Inferior parietal cortex (tissue), 1 donor: ENCODE data around the gene SLC41A1.

ENCODE experiments used
- DNase-seq: peaks from one replicate; pipeline ENCODE4 v3.0.0-alpha.2; 2016; ENCODE audit errors: extremely low spot score

Gene SLC41A1

DNA sequence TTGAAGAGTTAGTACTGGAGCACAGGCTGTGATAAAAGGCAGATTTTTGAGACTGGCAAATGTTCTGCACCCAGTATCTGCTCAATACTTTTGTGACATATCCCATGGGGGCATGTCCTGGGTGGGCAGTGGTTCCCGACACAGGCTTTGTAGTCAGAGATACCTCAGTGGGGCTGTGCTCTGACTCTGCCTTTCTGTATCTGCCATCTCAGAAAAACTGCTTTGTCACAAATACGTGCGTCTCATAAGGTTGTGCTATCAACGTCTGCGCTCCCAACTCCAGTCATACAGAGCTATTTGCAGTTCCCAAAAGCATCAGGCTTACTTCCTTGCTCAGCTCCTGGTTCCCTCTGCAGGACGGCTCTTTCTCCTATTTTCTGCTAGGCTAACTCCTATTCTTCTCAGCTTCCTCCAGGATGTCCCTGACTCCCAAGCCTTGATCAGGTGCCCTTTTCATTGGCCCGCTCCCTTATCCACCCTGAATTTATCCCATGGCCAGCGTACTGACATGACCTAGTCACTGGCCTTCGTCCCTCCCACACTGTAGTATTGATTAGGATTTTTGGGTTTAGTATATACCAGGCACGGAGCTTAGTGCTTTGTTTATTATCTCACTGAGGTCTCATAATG lies 25.6 kb downstream of the SLC41A1 start:
- no peak for DNase-seq

DNA sequence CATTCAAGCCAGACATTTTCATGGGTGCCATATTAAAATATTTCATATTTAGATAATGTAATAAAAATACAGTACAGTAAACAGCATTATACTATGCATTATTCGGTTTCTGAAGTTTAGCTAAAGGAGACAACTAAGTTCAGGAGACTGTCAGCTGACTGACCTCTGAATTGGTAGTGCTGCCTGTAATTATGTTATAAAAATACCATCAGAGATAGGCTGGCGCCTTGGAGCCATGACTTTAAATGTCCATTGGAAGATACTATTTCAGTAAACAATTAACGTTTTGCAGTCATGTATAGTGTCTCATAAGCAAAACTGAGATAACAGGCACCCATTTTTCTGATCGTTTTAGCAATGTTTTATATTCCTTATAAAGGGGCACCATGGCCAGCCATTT lies 26.4 kb downstream of the SLC41A1 start:
- no peak for DNase-seq

GRCh38 chr1:205785446-205785845 lies 27.6 kb downstream of the SLC41A1 start:
- no peak for DNase-seq

GRCh38 chr1:205783904-205784303 lies 29.1 kb downstream of the SLC41A1 start:
- DNase-seq, result no peak

GRCh38 chr1:205783433-205783795 lies 29.6 kb downstream of the SLC41A1 start:
- DNase-seq, result no peak

DNA sequence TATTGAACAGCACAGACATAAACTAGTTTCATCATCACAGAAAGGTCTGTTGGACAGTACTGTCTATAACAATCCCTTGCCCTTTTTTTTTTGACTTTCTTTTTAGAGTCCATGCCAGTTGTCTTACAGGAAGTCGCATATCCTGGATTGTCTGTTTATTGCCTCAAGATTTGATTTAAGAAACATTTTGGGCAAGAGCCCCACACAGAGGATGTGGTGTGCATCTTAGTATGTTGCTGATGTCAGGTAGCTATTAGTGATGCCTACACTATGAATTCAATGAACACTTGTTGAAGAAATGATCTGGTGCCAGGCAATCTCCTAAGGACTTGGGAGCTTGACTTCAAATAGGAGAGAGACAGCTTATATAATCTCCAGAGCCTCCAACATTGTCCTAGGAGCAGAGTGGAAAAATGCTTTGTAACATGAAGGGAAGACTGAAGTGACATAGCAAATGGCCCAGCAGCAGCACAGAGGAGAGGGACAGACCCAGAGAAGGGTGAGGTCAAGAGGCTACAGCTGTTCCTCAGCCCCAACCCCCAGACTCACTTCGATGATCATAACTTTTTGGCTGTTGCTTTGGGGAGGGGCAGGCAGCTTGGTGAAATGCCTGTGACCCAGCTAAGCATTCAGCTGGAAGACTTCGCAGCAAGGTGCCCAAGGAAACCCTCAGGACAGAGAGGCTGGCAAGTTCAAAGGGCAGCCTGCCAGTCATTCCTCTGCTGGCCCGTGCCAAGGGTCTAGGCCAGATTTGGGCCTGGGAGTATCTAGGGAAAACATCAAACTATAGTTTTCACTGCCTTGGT lies 30.2 kb downstream of the SLC41A1 start:
- DNase-seq, result no peak

GRCh38 chr1:205780335-205780734 lies 32.7 kb downstream of the SLC41A1 start:
- no peak for DNase-seq

DNA sequence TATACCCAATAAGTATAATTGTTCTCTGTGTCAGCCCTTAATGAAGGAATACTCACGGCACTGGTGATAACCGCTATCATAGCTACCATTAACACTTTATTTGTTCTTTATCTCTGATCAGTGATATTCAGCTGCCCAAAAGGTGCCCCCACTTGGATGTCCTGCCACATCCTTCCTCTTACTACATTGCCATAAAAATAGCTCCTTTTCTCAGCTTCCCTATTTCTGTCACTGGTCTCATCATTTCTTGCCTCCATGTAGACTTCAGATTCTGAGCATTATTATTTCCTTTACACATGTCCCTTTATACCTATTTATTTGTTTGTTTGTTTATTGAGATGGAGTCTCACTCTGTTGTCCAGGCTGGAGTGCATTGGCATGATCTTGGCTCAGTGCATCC lies 35.0 kb downstream of the SLC41A1 start:
- DNase-seq, result no peak

DNA sequence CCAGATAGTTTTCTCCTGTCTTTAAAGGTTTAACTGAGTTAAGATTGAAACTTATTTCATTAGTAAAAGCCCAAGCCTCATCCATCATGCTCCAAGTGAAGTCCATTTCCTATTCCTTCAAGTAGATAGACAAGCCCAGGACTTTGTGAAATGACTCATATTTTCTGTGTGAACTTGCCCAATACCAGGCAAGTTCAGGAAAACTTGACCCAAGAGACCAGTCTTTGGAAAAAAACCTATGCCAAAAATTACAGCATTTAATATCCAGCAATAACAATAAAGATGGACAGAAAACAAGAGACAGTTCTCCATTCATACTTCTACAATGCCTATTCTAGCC lies 37.3 kb downstream of the SLC41A1 start:
- no peak for DNase-seq

GRCh38 chr1:205775015-205775716 lies 37.8 kb downstream of the SLC41A1 start, which contains the start of gene RAB29:
Gene RAB29, minus strand, starts transcription at chr1:205775482. Its CDS starts 526 bp downstream, at chr1:205774956.
- peak; percentile 92 for DNase-seq

GRCh38 chr1:205774198-205775014 lies 38.6 kb downstream of the SLC41A1 start:
- DNase-seq, result no peak

- no peak for DNase-seq
Measured at GRCh38 chr1:205772607-205773032, 40.4 kb downstream of the SLC41A1 start.

DNA sequence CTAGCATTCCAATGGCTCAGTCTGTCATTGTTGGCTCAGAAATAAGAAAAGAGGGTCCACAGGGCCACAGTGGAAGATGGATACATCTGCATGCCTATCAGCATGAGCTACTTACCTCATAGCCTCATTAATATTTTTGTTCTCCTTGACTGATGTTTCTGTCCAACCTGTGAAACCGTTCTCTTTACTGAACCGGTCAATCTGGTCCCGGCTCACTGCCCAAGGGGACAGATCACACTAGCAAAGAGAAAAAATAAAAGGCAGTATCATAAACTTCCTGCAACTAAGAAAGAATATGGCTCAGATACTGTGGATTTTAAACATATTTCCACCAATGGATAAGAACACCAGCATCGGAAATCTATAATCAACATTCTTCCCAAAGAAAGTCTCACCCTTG lies 42.4 kb downstream of the SLC41A1 start:
- no peak for DNase-seq

- no peak for DNase-seq
Measured at GRCh38 chr1:205769641-205770365, 43.2 kb downstream of the SLC41A1 start.

DNA sequence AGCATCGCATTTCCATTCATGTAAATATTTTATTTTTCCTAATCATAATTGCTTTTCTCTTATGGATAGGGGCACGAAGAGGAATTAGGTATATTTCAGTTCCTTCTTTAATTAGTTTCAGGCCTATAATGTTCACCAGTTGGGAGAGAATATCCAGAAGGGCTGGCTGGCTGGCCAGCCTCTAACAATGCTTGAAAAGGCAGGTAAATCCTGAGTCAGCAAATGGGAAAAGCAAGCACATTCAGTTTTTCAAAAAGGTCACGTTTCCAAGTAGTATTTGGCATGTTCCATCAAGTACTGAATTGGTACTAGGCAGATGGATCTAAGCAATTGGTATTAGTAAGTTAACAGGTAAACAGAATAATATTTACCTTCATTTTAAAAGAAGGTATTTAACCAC lies 45.8 kb downstream of the SLC41A1 start:
- no peak for DNase-seq

GRCh38 chr1:205766570-205766969 lies 46.4 kb downstream of the SLC41A1 start:
- DNase-seq, result no peak

- no peak for DNase-seq
Measured at GRCh38 chr1:205766038-205766437, 47.0 kb downstream of the SLC41A1 start.

- DNase-seq, result no peak
Measured at GRCh38 chr1:205764578-205764977, 48.4 kb downstream of the SLC41A1 start.

DNA sequence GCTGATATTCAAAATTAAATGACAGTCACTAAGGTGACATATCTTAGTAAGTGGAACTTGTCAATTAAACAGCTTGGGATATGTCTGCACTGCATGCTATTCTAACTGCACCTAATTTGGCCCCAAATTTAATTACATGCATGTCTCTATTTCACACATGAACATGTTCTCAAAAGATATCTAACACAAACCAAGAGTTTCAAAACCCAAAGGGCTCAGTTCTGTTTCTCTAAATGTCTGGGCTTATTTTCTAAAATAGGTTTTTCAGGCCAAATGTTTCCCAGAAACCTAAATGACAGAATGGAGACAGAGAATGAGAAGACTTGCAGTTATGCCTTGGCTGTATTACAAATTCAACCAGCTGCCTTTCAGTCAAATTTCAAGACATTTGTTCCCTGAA lies 49.0 kb downstream of the SLC41A1 start:
- DNase-seq, result no peak

- DNase-seq, result no peak
Measured at GRCh38 chr1:205760606-205761005, 52.4 kb downstream of the SLC41A1 start.

GRCh38 chr1:205756552-205756951 lies 56.4 kb downstream of the SLC41A1 start:
- no peak for DNase-seq
